Measurements from ENCODE around the gene OR4C45.
A peak's percentile ranks its signal among the peaks of the same experiment; 100 is the strongest.
"Not testable (repeated sequence)": the region's sequence is repeated elsewhere in the genome, so short reads cannot be mapped to it uniquely, and the experiment has no call there.

OR4C45 gene

GRCh38 chr11:50032574-50032973 is at the start of gene OR4C45:
OR4C45 (plus strand) TSS chr11:50032874.
- no peak for DNase-seq

DNA sequence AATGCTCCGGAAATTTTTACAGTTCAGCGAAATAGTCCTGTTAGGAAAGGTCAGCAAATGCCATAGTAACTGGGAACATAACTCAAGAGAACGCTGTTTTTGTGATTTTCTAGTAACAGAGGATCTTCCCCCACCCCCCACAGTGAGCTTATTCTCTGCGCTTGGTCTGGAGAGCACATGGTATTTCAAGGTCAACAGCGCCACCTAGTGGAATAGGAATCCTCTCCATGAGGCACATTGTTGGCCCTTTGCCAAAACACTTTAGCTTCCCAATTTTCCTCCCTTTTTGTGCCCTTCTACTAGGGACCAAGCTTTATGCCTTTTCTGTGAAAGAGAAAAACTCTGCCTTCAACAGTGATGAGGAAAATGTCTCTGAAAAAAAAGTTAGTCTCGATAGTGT is 37.1 kb upstream of the OR4C45 start:
- DNase-seq = peak; percentile 76

GRCh38 chr11:50030193-50030592 is 2.5 kb upstream of the OR4C45 start:
- no peak for DNase-seq

DNA sequence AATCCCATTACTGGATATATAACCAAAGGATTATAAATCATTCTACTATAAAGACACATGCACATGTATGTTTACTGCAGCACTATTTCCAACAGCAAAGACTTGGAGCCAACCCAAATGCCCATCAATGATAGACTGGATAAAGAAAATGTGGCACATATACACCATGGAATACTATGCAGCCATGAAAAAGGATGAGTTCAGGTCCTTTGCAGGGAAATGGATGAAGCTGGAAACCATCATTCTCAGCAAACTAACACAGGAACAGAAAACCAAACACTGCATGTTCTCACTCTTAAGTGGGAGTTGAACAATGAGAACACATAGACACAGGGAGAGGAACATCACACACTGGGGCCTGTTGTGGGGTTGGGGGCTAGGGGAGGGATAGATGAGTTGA is 3.6 kb downstream of the OR4C45 start:
- DNase-seq = not testable (repeated sequence)

DNA sequence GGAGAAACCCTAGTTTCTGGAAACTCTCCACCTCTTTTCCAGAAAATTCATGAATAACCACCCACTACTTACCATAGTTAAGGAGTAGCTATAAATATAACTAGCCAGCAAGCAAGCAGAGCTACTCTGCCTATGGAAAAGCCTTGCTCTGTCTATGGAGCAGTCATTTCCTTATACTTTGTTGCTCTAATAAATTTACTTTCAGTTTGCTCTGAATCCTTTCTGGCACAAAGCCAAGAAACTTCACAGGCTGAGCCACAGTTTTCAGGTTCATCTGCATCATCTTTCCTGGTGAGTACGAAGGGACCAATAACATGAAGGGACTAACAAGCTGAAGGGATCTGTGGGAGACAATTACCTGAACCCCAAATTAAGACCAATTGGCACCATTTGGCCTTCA is 4.6 kb downstream of the OR4C45 start:
- no peak for DNase-seq

GRCh38 chr11:50044647-50045046 is 12.0 kb downstream of the OR4C45 start:
- DNase-seq = no peak

DNA sequence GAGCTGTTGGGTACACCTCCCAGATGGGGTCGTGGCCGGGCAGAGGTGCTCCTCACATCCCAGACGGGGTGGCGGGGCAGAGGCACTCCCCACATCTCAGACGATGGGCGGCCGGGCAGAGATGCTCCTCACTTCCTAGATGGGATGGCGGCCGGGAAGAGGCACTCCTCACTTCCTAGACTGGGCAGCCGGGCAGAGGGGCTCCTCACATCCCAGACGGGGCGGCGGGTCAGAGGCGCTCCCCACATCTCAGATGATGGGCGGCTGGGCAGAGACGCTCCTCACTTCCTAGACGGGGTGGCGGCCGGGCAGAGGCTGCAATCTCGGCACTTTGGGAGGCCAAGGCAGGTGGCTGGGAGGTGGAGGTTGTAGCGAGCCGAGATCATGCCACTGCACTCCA is 30.4 kb downstream of the OR4C45 start:
- not testable (repeated sequence) for DNase-seq

DNA sequence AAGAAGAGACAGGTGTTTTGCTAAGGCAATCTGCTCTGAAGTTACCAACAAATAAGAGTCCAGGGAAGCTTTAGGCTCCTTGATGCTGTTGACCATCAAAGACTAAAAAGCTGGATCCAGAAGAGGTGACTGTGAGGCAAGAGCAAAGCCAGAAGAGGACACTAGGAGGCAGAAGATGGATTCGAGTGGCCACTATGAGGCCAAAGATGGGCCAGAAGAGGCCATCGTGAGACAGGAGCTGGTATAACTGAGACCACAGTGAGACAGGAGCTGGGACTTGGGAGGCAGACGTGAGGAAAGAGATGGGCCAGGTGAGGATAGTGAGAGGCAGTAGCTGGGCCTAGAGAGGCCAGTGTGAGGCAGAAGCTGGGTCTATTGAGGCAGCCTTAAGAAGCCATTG is 37.7 kb downstream of the OR4C45 start:
- DNase-seq = no peak

DNA sequence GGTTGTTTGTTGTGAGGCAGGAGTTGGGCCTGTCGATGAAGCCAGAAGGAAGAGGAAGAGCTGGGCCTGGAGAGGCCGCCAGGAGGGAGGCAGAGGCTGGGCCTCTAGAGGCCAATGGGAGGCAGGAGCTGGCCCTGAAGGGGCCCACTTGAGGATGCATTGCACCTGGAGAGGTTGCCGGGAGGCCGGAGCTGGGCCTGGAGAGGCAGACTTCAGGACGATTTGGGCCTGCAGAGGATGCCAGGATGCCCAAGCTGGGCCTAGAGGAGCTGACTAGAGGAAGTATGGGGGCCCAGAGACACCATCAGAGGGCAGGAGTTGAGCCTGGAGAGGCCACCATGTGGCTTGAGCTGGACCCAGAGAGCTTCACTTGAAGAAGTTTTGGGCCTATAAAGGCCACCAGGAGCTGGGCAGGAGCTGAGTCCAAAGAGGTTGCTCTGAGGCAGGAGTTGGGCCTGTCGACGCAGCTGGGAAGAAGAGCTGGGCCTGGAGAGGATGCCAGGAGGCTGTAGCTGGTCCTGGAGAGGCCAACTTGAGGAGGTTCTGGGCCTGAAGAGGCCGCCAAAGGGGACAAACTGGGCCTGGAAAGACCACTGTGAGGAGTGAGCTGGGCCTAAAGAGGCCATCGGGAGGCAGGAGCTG is 39.0 kb downstream of the OR4C45 start:
- DNase-seq = no peak

DNA sequence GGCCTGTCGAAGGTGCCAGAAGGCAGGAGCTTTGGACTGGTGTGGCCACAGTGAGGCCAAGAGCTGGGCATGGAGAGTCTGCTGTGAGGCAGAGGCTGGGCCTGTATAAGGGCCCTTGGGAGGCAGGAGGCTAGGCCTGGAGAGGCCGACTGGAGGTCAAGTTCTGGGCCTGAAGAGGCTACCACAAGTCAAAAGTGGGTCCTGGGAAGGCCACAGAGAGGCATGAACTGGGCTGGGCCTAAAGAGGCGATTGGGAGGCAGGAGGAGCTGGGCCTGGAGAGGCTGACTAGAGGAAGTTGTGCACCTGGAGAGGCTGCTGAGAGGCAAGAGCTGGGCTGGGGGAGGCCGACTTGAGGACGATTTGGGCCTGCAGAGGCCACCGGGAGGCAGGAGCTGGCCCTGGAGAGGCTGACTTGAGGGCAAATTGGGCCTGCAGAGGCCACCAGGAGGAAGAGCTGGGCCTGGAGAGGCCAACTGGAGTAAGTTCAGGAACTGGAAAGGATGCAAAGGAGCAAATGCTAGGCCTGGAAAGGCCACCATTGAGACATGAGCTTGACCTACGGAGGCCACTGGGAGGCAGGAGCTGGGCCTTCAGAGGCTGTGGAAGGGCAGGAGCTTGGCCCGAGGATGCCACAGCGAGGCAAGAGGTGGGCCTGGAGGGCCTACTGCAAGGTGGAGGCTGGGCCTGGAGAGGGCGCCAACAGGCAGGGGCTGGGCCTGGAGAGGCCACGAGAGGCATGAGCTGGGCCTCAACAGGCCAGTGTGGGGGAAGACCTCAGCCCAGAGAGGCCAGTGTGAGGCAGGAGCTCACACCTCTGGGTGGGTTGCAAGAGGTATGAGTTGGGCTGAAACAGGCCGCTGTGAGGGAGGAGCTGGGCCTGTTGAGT is 39.8 kb downstream of the OR4C45 start:
- no peak for DNase-seq

DNA sequence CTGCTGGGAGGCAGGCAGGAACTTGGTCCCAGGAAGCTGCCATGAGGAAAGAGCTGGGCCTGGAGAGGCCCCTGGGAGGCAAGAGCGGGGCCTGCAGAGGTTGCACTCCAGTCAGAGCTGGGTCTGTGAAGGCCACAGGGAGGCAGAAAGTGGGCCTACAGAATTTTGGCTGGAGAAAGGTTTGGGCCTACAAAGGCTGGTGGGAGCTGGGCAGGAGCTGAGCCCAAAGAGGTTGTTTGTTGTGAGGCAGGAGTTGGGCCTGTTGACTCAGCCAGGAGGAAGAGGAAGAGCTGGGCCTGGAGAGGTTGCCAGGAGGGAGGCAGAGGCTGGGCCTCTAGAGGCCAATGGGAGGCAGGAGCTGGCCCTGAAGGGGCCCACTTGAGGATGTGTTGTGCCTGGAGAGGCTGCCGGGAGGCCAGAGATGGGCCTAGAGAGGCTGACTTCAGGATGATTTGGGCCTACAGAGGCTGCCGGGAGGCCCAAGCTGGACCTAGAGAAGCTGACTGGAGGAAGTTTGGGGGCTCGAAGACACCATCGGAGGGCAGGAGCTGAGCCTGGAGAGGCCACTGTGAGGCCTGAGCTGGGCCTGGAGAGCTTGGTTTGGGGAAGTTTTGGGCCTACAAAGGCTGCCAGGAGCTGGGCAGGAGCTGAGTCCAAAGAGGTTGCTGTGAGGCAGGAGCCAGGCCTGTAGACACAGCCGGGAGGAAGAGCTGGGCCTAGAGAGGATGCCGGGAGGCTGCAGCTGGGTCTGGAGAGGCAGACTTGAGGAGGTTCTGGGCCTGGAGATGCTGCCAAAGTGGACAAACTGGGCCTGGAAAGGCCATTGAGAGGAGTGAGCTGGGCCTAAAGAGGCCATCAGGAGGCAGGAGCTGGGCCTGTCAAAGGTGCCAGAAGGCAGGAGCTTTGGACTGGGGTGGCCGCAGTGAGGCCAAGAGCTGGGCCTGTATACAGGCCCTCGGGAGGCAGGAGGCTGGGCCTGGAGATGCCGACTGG is 40.7 kb downstream of the OR4C45 start:
- no peak for DNase-seq

GRCh38 chr11:50074161-50074560 is 41.5 kb downstream of the OR4C45 start:
- no peak for DNase-seq

DNA sequence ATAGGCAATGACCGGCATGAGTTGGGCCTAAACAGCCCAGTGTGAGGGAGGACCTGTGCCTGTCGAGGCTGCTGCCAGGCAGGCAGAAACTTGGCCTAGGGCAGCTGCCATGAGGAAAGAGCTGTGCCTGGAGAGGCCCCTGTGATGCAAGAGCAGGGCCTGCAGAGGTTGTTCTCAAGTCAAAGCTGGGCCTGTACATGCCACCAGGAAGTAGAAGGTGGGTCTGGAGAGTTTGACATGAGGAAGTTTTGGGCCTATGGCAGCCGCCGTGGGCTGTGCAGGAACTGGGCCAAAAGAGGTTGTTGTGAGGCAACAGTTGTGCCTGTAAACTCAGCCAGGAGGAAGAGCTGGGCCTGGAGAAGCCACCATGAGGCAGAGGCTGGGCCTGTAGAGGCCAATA is 43.2 kb downstream of the OR4C45 start:
- DNase-seq = no peak

DNA sequence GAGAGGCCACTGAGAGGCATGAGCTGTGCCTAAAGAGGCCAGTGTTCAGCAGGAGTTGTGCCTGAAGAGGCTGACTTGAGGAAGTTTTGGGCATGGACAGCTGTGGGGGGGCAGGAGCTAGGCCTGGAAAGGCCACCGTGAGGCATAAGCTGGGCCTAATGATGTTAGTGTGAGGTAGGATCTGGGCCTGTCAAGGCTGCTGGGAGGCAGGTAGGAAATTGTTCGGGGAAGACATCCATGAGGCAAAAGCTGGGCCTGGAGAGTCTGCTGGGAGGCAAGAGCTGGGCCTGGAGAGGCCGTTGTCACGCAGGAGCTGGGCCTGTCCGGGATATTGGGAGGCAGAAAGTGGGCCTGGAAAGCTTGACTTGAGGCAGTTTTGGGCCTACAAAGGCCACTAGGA is 44.9 kb downstream of the OR4C45 start:
- DNase-seq = no peak

- no peak for DNase-seq
These were observed 45.3 kb downstream of the OR4C45 start for GRCh38 chr11:50078001-50078400.

DNA sequence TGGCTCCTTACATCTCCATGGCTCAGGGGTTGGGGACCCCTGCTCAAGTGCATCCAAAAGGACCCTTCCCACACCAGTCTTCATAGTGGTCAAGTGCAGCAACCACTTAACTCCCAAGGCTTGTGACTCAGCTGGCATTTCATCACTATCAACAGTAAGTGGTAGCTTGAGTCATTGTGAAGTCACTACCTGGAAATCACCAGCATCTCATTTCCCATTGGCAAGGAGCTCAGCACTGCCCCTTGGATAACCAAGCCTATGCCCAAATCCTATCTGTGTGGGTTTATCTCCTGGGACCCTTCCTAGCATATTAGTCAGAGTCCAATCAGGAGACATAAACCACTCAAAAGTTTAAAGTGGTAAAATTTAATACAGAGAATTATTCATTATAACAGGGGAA is 46.3 kb downstream of the OR4C45 start:
- not testable (repeated sequence) for DNase-seq

DNA sequence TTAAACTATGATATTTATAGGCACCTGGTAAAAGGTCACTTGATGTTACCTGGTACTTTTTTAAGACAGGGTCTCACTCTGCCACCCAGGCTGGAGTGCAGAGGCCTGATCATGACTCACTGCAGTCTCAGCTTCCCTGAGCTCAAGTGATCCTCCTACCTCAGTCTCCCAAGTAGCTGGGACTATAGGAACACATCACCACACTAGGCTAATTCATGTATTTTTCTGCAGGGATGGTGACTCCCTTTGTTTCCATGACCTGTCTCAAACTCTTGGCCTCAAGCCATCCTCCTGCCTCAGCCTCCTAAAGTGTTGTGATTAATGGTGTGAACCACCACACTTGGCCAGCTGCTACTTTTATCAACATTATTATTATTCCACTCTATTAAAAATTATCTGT is 47.6 kb downstream of the OR4C45 start:
- DNase-seq = no peak

Measured in NCI-H69 (cell line).